OCI-LY7 (cell line): ENCODE measurements around the gene OLFM2.

Experiments used
- EZH2phosphoT487 ChIP-seq: fragments of 200-600 bp; sonication (generic); IDR thresholded peaks from 2 replicates; pipeline ENCODE4 v1.6.1; 2018; ENCODE audit warnings: low read depth, borderline replicate concordance, mild to moderate bottlenecking, mixed run types, antibody characterized with exemption, low read length, moderate library complexity, mixed read lengths
- TF ChIP-seq, protein P1 (sequence below): fragments of 200-600 bp; sonication (generic); conservative IDR thresholded peaks from 2 replicates; pipeline ENCODE4 v1.5.1; 2014; ENCODE audit warnings: mild to moderate bottlenecking, antibody characterized with exemption, low read length, moderate library complexity, mixed read lengths

DNA sequence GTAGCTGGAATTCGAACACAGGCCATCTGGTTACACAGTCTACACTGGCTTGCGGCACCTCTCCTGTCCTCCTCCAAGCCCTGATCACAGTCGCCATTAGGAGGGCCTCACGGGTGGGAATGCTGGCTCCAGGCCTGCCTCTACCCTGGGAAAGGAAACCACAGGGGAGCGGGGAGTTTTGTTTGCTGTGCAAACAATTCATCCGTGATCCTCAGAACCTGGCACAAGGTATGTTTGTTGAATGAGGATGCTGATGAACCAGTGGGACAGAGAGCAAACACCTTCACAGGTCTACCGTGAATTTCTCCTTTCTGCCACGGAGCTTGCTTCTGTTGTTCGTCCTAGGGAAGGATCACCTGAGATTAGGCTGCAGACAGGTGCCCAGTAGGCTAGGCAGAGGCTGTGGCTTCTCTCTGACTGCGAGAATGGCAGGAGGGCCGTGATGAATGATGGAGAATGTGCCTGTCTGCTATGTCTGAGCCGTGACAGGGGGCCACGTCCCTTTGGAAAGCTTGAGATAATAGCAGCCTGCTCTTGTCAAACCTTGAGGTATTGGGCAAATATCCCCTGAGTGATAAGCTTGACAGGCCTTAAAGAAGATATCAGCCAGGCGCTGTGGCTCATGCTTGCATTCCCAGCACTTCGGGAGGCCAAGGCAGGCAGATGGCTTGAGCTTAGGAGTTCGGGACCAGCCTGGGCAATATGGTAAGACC, 64.5 kb downstream of the OLFM2 start:
- TF ChIP-seq, protein P1, sequence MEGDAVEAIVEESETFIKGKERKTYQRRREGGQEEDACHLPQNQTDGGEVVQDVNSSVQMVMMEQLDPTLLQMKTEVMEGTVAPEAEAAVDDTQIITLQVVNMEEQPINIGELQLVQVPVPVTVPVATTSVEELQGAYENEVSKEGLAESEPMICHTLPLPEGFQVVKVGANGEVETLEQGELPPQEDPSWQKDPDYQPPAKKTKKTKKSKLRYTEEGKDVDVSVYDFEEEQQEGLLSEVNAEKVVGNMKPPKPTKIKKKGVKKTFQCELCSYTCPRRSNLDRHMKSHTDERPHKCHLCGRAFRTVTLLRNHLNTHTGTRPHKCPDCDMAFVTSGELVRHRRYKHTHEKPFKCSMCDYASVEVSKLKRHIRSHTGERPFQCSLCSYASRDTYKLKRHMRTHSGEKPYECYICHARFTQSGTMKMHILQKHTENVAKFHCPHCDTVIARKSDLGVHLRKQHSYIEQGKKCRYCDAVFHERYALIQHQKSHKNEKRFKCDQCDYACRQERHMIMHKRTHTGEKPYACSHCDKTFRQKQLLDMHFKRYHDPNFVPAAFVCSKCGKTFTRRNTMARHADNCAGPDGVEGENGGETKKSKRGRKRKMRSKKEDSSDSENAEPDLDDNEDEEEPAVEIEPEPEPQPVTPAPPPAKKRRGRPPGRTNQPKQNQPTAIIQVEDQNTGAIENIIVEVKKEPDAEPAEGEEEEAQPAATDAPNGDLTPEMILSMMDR: no peak
- TF ChIP-seq EZH2phosphoT487: no peak
